GM21717 (cell line): ENCODE data around the gene PLXNB1.
"Not testable (repeated sequence)": the region's sequence is repeated elsewhere in the genome, so short reads cannot be mapped to it uniquely, and the experiment has no call there.

Source experiments
- ATAC-seq: cut with Tn5 transposase; IDR thresholded peaks from one replicate; pipeline ENCODE4 v1.9.1; 2021; ENCODE audit warnings: mild to moderate bottlenecking, moderate library complexity; ENCODE audit not compliant: unreplicated experiment

The PLXNB1 gene

GRCh38 chr3:48429960-48430707, at the start of gene PLXNB1:
Gene PLXNB1 (minus strand): TSS chr3:48430086. CDS start chr3:48424611, 5,475 bp downstream.
- no peak for ATAC-seq

GRCh38 chr3:48478626-48479555, 49.0 kb upstream of the PLXNB1 start:
- ATAC-seq = no peak

- no peak for ATAC-seq
Measured at GRCh38 chr3:48477959-48478520, 48.2 kb upstream of the PLXNB1 start.

GRCh38 chr3:48476426-48477053, 46.7 kb upstream of the PLXNB1 start:
- ATAC-seq = no peak

- ATAC-seq = no peak
Measured at GRCh38 chr3:48475188-48475587, 45.3 kb upstream of the PLXNB1 start.

GRCh38 chr3:48474619-48475018, 44.7 kb upstream of the PLXNB1 start:
- no peak for ATAC-seq

GRCh38 chr3:48474031-48474430, 44.1 kb upstream of the PLXNB1 start:
- not testable (repeated sequence) for ATAC-seq

GRCh38 chr3:48473617-48473952, 43.7 kb upstream of the PLXNB1 start:
- no peak for ATAC-seq

GRCh38 chr3:48472923-48473616, 43.2 kb upstream of the PLXNB1 start:
- peak; percentile 67 for ATAC-seq

GRCh38 chr3:48472673-48472922, 42.7 kb upstream of the PLXNB1 start:
- no peak for ATAC-seq

GRCh38 chr3:48470286-48470685, 40.4 kb upstream of the PLXNB1 start:
- no peak for ATAC-seq

- ATAC-seq = no peak
Measured at GRCh38 chr3:48469046-48469915, 39.4 kb upstream of the PLXNB1 start.

GRCh38 chr3:48468329-48468731, 38.4 kb upstream of the PLXNB1 start:
- no peak for ATAC-seq

GRCh38 chr3:48467473-48468267, 37.8 kb upstream of the PLXNB1 start:
- no peak for ATAC-seq

GRCh38 chr3:48467110-48467454, 37.2 kb upstream of the PLXNB1 start:
- ATAC-seq = no peak

GRCh38 chr3:48466386-48467109, 36.7 kb upstream of the PLXNB1 start:
- peak; percentile 8 for ATAC-seq

- ATAC-seq = peak; percentile 76
Measured at GRCh38 chr3:48465531-48466378, 35.9 kb upstream of the PLXNB1 start.

- no peak for ATAC-seq
Measured at GRCh38 chr3:48465237-48465530, 35.3 kb upstream of the PLXNB1 start.
